GM12875 (cell line): Measurements from ENCODE around the gene RAET1G.

Source experiments
- H3K4me3 ChIP-seq: one replicate; pipeline ENCODE4 v1.5.1; 2011; ENCODE audit warnings: low read depth, low read length, control low read depth
- CTCF ChIP-seq: IDR thresholded peaks from 2 replicates; pipeline ENCODE4 v1.5.1; 2011; ENCODE audit warnings: low read depth, mild to moderate bottlenecking, control low read depth, inconsistent platforms, low read length, moderate library complexity, borderline replicate concordance; ENCODE audit not compliant: insufficient read depth

The RAET1G gene

DNA sequence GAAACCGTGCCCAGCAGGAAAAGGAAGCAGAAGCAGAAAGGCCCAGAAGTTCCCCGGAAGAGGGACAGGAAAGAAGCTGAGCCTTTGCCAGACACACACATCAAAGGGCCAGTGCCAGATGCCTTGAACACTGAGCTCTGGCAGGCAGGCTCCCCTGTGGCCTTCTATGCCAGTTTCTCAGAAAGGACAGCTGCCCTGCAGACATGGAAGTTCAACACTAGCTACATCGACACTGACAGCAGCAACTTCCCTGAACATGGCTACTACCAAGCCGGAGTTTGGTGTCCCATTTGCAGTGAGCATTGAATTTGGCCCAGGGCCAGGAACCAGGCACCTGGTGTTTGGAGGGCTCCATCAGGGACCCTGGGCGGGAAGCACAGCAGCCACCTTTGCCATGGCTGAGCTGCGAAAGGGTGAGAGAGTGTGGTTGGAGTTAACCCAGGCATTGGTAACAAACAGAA, 17.0 kb downstream of the RAET1G start:
- no peak overlapping the region for H3K4me3 ChIP-seq
- no peak for TF ChIP-seq CTCF

DNA sequence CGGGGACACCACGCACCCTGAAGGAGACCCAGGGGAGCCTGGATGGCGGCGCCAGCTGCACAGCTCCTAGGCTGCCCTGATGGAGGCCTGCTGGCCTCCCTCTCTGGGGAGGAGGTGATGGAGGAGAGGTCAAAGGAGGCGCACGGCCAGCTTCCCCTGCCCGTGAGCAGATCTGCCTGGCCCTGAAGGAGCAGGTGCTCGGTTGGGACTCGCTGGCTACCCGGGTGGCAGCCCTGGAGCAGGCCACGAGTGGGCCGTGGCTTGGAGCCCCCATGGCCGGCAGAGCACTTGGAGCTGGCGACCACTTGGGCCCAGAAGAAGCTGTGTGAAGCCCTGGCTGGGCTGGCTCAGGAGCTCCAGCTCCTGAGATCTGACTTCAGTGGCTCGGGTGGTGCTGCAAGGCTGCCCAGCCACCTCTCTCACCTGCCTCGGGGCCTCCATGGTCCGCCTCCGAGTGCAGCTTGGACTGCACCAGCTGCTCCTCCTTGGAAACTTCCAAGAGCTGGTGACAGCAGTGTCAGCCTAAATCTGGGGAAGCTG, 17.5 kb downstream of the RAET1G start:
- no peak for TF ChIP-seq CTCF
- no peak overlapping the region for H3K4me3 ChIP-seq

GRCh38 chr6:149904661-149905370, 18.1 kb downstream of the RAET1G start:
- TF ChIP-seq CTCF, result no peak
- no peak overlapping the region for H3K4me3 ChIP-seq

GRCh38 chr6:149903938-149904611, 18.8 kb downstream of the RAET1G start:
- H3K4me3 ChIP-seq, result no peak overlapping the region
- no peak for TF ChIP-seq CTCF

DNA sequence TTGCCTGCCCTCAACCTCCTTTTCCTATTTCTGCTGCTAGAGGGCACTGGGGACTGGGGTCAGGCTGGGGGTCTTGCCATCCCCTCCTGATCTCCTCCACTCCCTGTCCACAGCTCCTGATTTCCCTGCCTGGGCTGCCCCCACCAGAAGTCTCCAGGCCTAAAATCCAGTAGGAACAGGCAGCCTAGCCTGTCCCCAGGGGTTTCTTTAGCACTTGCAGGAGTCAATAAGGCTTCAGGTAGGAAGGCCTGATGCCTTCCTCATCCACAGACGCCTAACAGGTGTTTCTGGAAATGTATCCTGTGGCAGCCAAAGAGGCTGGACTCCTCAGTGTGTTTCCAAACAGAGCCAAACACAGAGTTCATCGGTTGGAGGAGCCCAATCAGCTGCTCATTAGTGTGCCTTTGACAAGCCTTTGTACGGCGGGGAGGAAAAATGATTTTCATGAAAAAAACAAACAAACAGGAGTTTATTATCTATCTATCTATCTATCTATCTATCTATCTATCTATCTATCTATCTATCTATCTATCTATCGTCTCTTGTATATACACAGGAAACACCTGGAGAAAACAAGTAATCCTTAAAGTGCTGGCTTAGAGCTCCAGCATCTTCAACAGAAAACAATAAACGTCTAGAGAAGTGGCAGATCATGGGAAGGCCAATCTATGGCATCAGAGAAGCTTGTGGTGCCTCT, 21.3 kb downstream of the RAET1G start:
- no peak overlapping the region for H3K4me3 ChIP-seq
- no peak for TF ChIP-seq CTCF

DNA sequence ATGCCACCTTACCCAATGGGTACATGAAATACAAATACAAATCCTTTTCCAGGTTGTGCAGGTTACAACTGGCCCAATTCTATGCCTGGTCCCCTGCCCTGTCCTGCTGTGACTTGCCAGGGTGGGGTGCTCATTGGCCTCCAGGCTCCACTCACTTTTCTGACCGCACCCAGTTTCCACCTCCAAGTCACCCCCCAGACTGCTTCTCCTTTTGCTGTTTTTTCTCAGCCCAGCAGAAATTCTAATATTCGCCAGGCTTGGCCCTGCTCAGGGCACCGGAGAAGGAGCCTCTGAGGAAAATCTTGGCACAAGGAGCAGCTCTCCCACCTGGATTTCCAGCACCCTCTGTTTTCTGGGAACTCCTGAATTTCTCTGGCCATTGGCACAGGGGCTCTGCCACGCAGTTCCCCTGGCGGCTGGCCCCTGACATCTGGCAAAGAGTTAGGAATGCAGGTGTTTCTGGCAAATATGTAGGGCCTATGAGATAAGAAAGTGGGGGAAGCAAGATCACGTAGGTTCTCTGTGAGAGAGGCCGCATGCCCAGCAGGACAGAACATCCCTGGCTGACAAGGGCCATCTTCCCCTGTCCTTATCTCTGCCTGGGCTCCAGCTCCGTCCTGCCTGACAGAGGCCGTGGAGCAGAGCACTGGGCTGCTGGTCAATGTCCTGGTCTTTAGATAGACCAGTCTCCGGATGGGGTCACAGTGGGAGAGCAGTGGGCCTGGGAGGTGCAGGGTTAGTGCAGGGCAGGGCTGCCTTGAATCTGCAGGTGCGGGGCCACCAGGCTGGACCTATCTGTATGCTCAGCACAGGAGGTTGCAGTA, 22.1 kb downstream of the RAET1G start:
- no peak overlapping the region for H3K4me3 ChIP-seq
- TF ChIP-seq CTCF, result no peak
